ENCODE measurements around the gene MCUR1. TPM values are rescaled to one million over a fixed set of nuclear protein-coding genes. Genes with fewer than 3 reads are reported as not detected.

The MCUR1 gene
- polyA plus RNA-seq, 1 experiment = 9.5 TPM

DNA sequence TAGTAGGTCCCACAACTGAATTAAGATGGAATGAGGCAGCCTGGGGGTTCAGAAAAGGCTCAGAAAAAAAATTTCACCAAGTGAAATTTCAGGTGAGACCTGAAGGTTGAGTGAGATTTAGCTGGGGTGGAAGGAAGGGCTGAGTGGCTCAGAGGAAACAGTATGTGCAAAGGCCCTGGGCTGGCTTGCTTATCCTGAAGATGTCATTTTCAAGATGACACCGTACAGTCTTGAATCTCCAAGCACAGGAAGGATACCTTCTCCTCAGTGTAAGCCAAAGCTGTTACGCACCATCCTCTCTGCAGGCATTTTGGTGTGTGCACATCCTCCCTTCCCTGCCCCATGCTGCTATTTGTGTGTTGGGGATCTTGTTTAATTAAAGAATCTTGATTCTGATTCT lies 59.7 kb downstream of the MCUR1 start:
- Histone ChIP-seq H3K27me3 (ENCODE audit: control insufficient read depth, insufficient read depth, low read length) (no peaks in the 10 kb centered on the region), H3K4me3 (ENCODE audit: low read depth, low read length) (no peak overlapping the region), H3K27ac (ENCODE audit: low read depth, low read length) (no peak overlapping the region), H3K9me3 (ENCODE audit: control insufficient read depth, insufficient read depth, low read length) (no peaks in the 10 kb centered on the region; the same call in 1 of the 2 replicates)
- CTCF ChIA-PET = no interaction called here
- no peak for DNase-seq (ENCODE audit: low read depth, low spot score)
- POLR2A ChIA-PET = no interaction called here
- TF ChIP-seq, protein P1, sequence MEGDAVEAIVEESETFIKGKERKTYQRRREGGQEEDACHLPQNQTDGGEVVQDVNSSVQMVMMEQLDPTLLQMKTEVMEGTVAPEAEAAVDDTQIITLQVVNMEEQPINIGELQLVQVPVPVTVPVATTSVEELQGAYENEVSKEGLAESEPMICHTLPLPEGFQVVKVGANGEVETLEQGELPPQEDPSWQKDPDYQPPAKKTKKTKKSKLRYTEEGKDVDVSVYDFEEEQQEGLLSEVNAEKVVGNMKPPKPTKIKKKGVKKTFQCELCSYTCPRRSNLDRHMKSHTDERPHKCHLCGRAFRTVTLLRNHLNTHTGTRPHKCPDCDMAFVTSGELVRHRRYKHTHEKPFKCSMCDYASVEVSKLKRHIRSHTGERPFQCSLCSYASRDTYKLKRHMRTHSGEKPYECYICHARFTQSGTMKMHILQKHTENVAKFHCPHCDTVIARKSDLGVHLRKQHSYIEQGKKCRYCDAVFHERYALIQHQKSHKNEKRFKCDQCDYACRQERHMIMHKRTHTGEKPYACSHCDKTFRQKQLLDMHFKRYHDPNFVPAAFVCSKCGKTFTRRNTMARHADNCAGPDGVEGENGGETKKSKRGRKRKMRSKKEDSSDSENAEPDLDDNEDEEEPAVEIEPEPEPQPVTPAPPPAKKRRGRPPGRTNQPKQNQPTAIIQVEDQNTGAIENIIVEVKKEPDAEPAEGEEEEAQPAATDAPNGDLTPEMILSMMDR (IDR thresholded peaks at IDR 0.05; ENCODE audit: low read depth, low read length) = no peak

DNA sequence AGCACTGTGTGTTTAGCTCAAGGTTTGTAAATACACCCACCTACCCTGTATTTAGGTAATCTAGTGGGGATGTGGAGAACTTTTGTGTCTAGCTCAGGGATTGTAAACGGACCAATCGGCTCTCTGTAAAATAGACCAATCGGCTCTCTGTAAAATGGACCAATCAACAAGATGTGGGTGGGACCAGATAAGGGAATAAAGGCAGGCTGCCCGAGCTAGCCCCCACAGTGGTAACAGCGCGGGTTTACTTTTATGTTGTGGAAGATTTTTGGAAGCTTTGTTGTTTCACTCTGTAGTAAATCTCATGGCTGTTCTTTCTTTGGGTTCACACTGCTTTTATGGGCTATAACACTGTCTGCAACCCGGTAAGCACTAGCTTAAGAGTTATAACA lies 70.6 kb downstream of the MCUR1 start:
- POLR2A ChIA-PET = no interaction called here
- CTCF ChIA-PET = interaction anchor here (1.2 kb wide), 1 partner anchor 52 kb away, joined by 3 read pairs; no protein-coding TSS in a partner anchor
- Histone ChIP-seq H3K4me3 (ENCODE audit: low read depth, low read length) (no peak overlapping the region), H3K9me3 (ENCODE audit: control insufficient read depth, insufficient read depth, low read length) (peaks cover 7% of the 10 kb centered on the region; the same call in 1 of the 2 replicates), H3K27me3 (ENCODE audit: control insufficient read depth, insufficient read depth, low read length) (no peaks in the 10 kb centered on the region), H3K27ac (ENCODE audit: low read depth, low read length) (no peak overlapping the region)
- TF ChIP-seq, protein P1 (IDR thresholded peaks at IDR 0.05; ENCODE audit: low read depth, low read length) = no peak
- DNase-seq (ENCODE audit: low read depth, low spot score) = no peak

DNA sequence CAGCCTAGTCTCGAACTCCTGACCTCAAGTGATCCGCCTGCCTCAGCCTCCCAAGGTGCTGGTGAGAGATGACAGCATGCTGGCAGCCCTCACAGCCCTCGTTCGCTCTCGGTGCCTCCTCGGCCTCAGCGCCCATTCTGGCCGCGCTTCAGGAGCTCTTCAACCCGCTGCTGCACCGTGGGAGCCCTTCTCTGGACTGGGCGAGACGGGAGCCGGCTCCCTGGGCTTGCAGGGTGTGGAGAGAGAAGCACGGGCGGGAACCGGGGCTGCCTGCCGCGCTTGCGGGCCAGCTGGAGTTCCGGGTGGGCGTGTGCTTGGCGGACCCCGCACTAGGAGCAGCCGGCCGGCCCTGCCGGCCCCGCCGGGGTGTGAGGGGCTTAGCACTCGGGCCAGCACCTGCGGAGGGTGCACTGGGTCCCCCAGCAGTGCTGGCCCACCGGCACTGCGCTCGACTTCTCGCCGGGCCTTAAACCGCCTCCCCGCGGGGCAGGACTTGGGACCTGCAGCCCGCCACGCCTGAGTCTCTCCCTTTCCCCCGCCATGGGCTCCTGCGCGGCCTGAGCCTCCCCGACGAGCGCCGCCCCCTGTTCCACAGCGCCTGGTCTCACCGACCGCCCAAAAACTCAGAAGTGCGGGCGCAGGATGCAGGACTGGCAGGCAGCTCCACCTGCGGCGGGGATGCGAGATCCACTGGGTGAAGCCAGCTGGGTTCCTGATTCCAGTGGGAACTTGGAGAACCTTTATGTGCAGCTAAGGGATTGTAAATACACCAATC lies 71.2 kb downstream of the MCUR1 start:
- Histone ChIP-seq H3K27ac (ENCODE audit: low read depth, low read length) (no peak overlapping the region), H3K27me3 (ENCODE audit: control insufficient read depth, insufficient read depth, low read length) (no peaks in the 10 kb centered on the region), H3K9me3 (ENCODE audit: control insufficient read depth, insufficient read depth, low read length) (peaks cover 7% of the 10 kb centered on the region; the same call in 1 of the 2 replicates), H3K4me3 (ENCODE audit: low read depth, low read length) (no peak overlapping the region)
- no peak for DNase-seq (ENCODE audit: low read depth, low spot score)
- TF ChIP-seq, protein P1 (IDR thresholded peaks at IDR 0.05; ENCODE audit: low read depth, low read length) = no peak
- ChIA-PET POLR2A (no interaction called here), CTCF (interaction anchor here (1.2 kb wide), 1 partner anchor 53 kb away, joined by 3 read pairs; no protein-coding TSS in a partner anchor)

DNA sequence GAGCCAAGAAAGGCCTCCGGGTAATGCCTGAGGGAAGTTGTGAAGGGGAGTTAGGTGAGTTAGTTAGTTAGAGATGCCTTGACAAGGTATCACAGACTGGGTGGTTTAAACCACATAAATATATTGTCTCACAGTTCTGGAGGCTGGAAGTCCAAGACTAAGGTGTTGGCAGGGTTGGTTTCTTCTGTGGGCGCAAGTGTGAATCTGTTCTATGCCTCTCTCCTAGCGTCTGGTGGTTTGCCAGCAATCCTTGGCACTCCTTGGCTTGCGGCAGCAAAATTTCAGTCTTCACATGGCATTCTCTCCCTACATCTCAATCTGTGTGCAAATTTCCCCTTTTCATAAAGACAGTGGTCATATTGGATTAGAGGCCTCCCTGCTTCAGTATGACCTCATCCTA lies 73.0 kb downstream of the MCUR1 start:
- Histone ChIP-seq H3K27ac (ENCODE audit: low read depth, low read length) (no peak overlapping the region), H3K27me3 (ENCODE audit: control insufficient read depth, insufficient read depth, low read length) (no peaks in the 10 kb centered on the region), H3K4me3 (ENCODE audit: low read depth, low read length) (no peak overlapping the region), H3K9me3 (ENCODE audit: control insufficient read depth, insufficient read depth, low read length) (peaks cover 7% of the 10 kb centered on the region; the same call in 1 of the 2 replicates)
- DNase-seq (ENCODE audit: low read depth, low spot score) = no peak
- ChIA-PET POLR2A (no interaction called here), CTCF (interaction anchor here (1.1 kb wide), 1 partner anchor 54 kb away, joined by 7 read pairs; no protein-coding TSS in a partner anchor)
- TF ChIP-seq, protein P1 (IDR thresholded peaks at IDR 0.05; ENCODE audit: low read depth, low read length) = no peak

Other genes with a start within 250 kb of the MCUR1 start
- 5.3 and 5.4 TPM in 2 replicates for gene SIRT5, start 240.0 kb downstream of the MCUR1 start, polyA plus RNA-seq (2011; rRNA removed)
- gene NOL7, start 199.2 kb downstream of the MCUR1 start, polyA plus RNA-seq (2011; rRNA removed) = 31.3 and 46.6 TPM in 2 replicates
- gene RANBP9, start 102.7 kb downstream of the MCUR1 start, polyA plus RNA-seq (2011; rRNA removed) = 37.7 and 38.2 TPM in 2 replicates
- 11.9 and 12.4 TPM in 2 replicates for gene RNF182, start 110.4 kb upstream of the MCUR1 start, polyA plus RNA-seq (2011; rRNA removed)

Measured in AG04450 (cell line).